ENCODE data around the gene IRF3.

IRF3 gene

GRCh38 chr19:49687150-49687549 lies 21.5 kb upstream of the IRF3 start:
- Histone ChIP-seq H3K4me1 (ENCODE audit: control insufficient read depth, insufficient read depth, low read length) (peaks cover 13% of the 10 kb centered on the region), H3K9me3 (ENCODE audit: control insufficient read depth, insufficient read depth, low read depth, low read length) (no peaks in the 10 kb centered on the region), H3K36me3 (ENCODE audit: control insufficient read depth, insufficient read depth, low read length) (peaks cover 64% of the 10 kb centered on the region), H3K4me3 (ENCODE audit: low read depth, low read length) (no peak overlapping the region), H3K27me3 (ENCODE audit: control insufficient read depth, insufficient read depth, low read length) (no peaks in the 10 kb centered on the region), H3K27ac (ENCODE audit: low read depth, low read length) (no peak overlapping the region), H3K9ac (ENCODE audit: low read length) (no peak overlapping the region)

- Histone ChIP-seq H3K27me3 (ENCODE audit: control insufficient read depth, insufficient read depth, low read length) (no peaks in the 10 kb centered on the region), H3K9ac (ENCODE audit: low read length) (no peak overlapping the region), H3K36me3 (ENCODE audit: control insufficient read depth, insufficient read depth, low read length) (peaks cover 69% of the 10 kb centered on the region), H3K4me3 (ENCODE audit: low read depth, low read length) (no peak overlapping the region), H3K9me3 (ENCODE audit: control insufficient read depth, insufficient read depth, low read depth, low read length) (no peaks in the 10 kb centered on the region), H3K27ac (ENCODE audit: low read depth, low read length) (no peak overlapping the region), H3K4me1 (ENCODE audit: control insufficient read depth, insufficient read depth, low read length) (peaks cover 12% of the 10 kb centered on the region)
Observed at GRCh38 chr19:49686503-49687088, 20.9 kb upstream of the IRF3 start.

GRCh38 chr19:49685845-49686332 lies 20.2 kb upstream of the IRF3 start:
- Histone ChIP-seq H3K36me3 (ENCODE audit: control insufficient read depth, insufficient read depth, low read length) (peaks cover 74% of the 10 kb centered on the region), H3K9ac (ENCODE audit: low read length) (no peak overlapping the region), H3K9me3 (ENCODE audit: control insufficient read depth, insufficient read depth, low read depth, low read length) (no peaks in the 10 kb centered on the region), H3K27me3 (ENCODE audit: control insufficient read depth, insufficient read depth, low read length) (no peaks in the 10 kb centered on the region), H3K27ac (ENCODE audit: low read depth, low read length) (no peak overlapping the region), H3K4me3 (ENCODE audit: low read depth, low read length) (no peak overlapping the region), H3K4me1 (ENCODE audit: control insufficient read depth, insufficient read depth, low read length) (peaks cover 10% of the 10 kb centered on the region)

GRCh38 chr19:49684983-49685553 lies 19.4 kb upstream of the IRF3 start:
- H3K9me3 ChIP-seq (ENCODE audit: control insufficient read depth, insufficient read depth, low read depth, low read length): no peaks in the 10 kb centered on the region
- H3K4me3 ChIP-seq (ENCODE audit: low read depth, low read length): no peak overlapping the region
- no peak overlapping the region for H3K27ac ChIP-seq (ENCODE audit: low read depth, low read length)
- peaks cover 9% of the 10 kb centered on the region for H3K4me1 ChIP-seq (ENCODE audit: control insufficient read depth, insufficient read depth, low read length)
- no peaks in the 10 kb centered on the region for H3K27me3 ChIP-seq (ENCODE audit: control insufficient read depth, insufficient read depth, low read length)
- peaks cover 75% of the 10 kb centered on the region for H3K36me3 ChIP-seq (ENCODE audit: control insufficient read depth, insufficient read depth, low read length)
- no peak overlapping the region for H3K9ac ChIP-seq (ENCODE audit: low read length)

GRCh38 chr19:49684251-49684982 lies 18.8 kb upstream of the IRF3 start:
- no peaks in the 10 kb centered on the region for H3K27me3 ChIP-seq (ENCODE audit: control insufficient read depth, insufficient read depth, low read length)
- H3K4me1 ChIP-seq (ENCODE audit: control insufficient read depth, insufficient read depth, low read length): peaks cover 14% of the 10 kb centered on the region
- H3K27ac ChIP-seq (ENCODE audit: low read depth, low read length): no peak overlapping the region
- H3K36me3 ChIP-seq (ENCODE audit: control insufficient read depth, insufficient read depth, low read length): peaks cover 75% of the 10 kb centered on the region
- no peak overlapping the region for H3K9ac ChIP-seq (ENCODE audit: low read length)
- H3K9me3 ChIP-seq (ENCODE audit: control insufficient read depth, insufficient read depth, low read depth, low read length): no peaks in the 10 kb centered on the region
- no peak overlapping the region for H3K4me3 ChIP-seq (ENCODE audit: low read depth, low read length)

GRCh38 chr19:49683814-49684250 lies 18.2 kb upstream of the IRF3 start:
- H3K36me3 ChIP-seq (ENCODE audit: control insufficient read depth, insufficient read depth, low read length): peaks cover 71% of the 10 kb centered on the region

GRCh38 chr19:49682274-49682673 lies 16.6 kb upstream of the IRF3 start:
- Histone ChIP-seq H3K27ac (ENCODE audit: low read depth, low read length) (no peak overlapping the region), H3K4me1 (ENCODE audit: control insufficient read depth, insufficient read depth, low read length) (peaks cover 18% of the 10 kb centered on the region), H3K9me3 (ENCODE audit: control insufficient read depth, insufficient read depth, low read depth, low read length) (no peaks in the 10 kb centered on the region), H3K27me3 (ENCODE audit: control insufficient read depth, insufficient read depth, low read length) (no peaks in the 10 kb centered on the region), H3K36me3 (ENCODE audit: control insufficient read depth, insufficient read depth, low read length) (peaks cover 58% of the 10 kb centered on the region), H3K9ac (ENCODE audit: low read length) (no peak overlapping the region), H3K4me3 (ENCODE audit: low read depth, low read length) (no peak overlapping the region)

More at GRCh38 chr19:49683814-49684250, 18.2 kb upstream of the IRF3 start:
- Histone ChIP-seq H3K4me3 (ENCODE audit: low read depth, low read length) (no peak overlapping the region), H3K27me3 (ENCODE audit: control insufficient read depth, insufficient read depth, low read length) (no peaks in the 10 kb centered on the region), H3K9ac (ENCODE audit: low read length) (no peak overlapping the region), H3K4me1 (ENCODE audit: control insufficient read depth, insufficient read depth, low read length) (peaks cover 19% of the 10 kb centered on the region), H3K9me3 (ENCODE audit: control insufficient read depth, insufficient read depth, low read depth, low read length) (no peaks in the 10 kb centered on the region), H3K27ac (ENCODE audit: low read depth, low read length) (no peak overlapping the region)

- Histone ChIP-seq H3K9ac (ENCODE audit: low read length) (no peak overlapping the region), H3K27me3 (ENCODE audit: control insufficient read depth, insufficient read depth, low read length) (no peaks in the 10 kb centered on the region), H3K4me1 (ENCODE audit: control insufficient read depth, insufficient read depth, low read length) (peaks cover 18% of the 10 kb centered on the region), H3K9me3 (ENCODE audit: control insufficient read depth, insufficient read depth, low read depth, low read length) (no peaks in the 10 kb centered on the region), H3K4me3 (ENCODE audit: low read depth, low read length) (no peak overlapping the region), H3K27ac (ENCODE audit: low read depth, low read length) (no peak overlapping the region), H3K36me3 (ENCODE audit: control insufficient read depth, insufficient read depth, low read length) (peaks cover 53% of the 10 kb centered on the region)
Observed at GRCh38 chr19:49681830-49682229, 16.2 kb upstream of the IRF3 start.

- H3K27me3 ChIP-seq (ENCODE audit: control insufficient read depth, insufficient read depth, low read length): no peaks in the 10 kb centered on the region
- H3K9me3 ChIP-seq (ENCODE audit: control insufficient read depth, insufficient read depth, low read depth, low read length): no peaks in the 10 kb centered on the region
- H3K4me3 ChIP-seq (ENCODE audit: low read depth, low read length): peak overlapping the region; percentile 42
- H3K9ac ChIP-seq (ENCODE audit: low read length): no peak overlapping the region
- H3K36me3 ChIP-seq (ENCODE audit: control insufficient read depth, insufficient read depth, low read length): peaks cover 46% of the 10 kb centered on the region
- no peak overlapping the region; the same call in 1 of the 2 replicates for H3K27ac ChIP-seq (ENCODE audit: low read depth, low read length)
- H3K4me1 ChIP-seq (ENCODE audit: control insufficient read depth, insufficient read depth, low read length): peaks cover 18% of the 10 kb centered on the region
Observed at GRCh38 chr19:49680421-49681351, 15.0 kb upstream of the IRF3 start.

- Histone ChIP-seq H3K9ac (ENCODE audit: low read length) (no peak overlapping the region), H3K4me3 (ENCODE audit: low read depth, low read length) (peak overlapping the region; percentile 42), H3K27ac (ENCODE audit: low read depth, low read length) (no peak overlapping the region; the same call in 1 of the 2 replicates)
Observed at GRCh38 chr19:49679771-49680413, 14.2 kb upstream of the IRF3 start.

More at GRCh38 chr19:49679771-49680413, 14.2 kb upstream of the IRF3 start:
- Histone ChIP-seq H3K27me3 (ENCODE audit: control insufficient read depth, insufficient read depth, low read length) (no peaks in the 10 kb centered on the region), H3K36me3 (ENCODE audit: control insufficient read depth, insufficient read depth, low read length) (peaks cover 38% of the 10 kb centered on the region), H3K4me1 (ENCODE audit: control insufficient read depth, insufficient read depth, low read length) (peaks cover 20% of the 10 kb centered on the region), H3K9me3 (ENCODE audit: control insufficient read depth, insufficient read depth, low read depth, low read length) (no peaks in the 10 kb centered on the region)
